ENCODE measurements around the gene ZNF70.
"Not testable (repeated sequence)": the region's sequence is repeated elsewhere in the genome, so short reads cannot be mapped to it uniquely, and the experiment has no call there.

ZNF70 gene

GRCh38 chr22:23754980-23755636, 4.2 kb upstream of the ZNF70 start:
- no peak for DNase-seq

GRCh38 chr22:23754220-23754919, 3.5 kb upstream of the ZNF70 start, which contains the start of gene VPREB3:
VPREB3 (minus strand) TSS chr22:23754425; CDS start chr22:23754363, 62 bp downstream.
- DNase-seq, result no peak

DNA sequence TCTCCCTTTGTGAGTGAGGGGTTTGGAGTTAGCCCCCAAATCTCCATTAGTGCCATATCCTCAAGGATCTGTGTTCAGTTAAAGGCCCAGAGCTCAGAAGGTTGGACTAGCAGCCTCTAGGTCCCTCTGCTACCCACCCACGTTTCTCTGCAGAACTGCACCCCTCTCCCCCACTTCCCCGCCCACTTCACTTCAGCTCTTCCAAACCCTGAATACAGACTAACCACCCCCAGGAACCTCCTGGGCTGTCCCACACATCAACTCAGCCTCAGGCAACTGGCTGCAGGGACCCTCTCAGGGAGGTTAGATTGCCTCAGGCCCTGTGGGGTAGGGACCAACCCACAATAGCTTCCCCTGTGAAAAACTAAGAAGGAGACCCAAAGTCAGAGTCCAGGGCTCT, 2.5 kb upstream of the ZNF70 start:
- no peak for DNase-seq

DNA sequence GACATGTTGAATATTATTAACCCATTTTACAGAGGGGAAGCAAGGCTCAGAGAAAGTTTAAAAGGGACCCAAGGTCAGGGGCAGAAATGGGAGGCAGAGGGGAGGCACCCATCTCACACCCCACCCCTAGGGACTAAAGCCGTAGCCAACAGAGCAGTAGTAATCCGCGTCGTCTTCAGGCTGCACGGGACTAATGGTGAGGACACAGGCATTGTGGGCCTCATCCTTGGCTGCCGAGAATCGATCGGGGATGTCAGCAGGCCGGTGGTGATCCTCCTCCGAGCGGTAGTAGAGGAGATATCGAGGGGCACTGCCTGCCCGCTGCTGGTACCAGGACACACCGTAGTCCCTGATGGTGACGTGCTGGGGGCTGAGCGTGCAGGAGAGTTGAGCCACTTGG, 1.8 kb upstream of the ZNF70 start:
- DNase-seq, result no peak

DNA sequence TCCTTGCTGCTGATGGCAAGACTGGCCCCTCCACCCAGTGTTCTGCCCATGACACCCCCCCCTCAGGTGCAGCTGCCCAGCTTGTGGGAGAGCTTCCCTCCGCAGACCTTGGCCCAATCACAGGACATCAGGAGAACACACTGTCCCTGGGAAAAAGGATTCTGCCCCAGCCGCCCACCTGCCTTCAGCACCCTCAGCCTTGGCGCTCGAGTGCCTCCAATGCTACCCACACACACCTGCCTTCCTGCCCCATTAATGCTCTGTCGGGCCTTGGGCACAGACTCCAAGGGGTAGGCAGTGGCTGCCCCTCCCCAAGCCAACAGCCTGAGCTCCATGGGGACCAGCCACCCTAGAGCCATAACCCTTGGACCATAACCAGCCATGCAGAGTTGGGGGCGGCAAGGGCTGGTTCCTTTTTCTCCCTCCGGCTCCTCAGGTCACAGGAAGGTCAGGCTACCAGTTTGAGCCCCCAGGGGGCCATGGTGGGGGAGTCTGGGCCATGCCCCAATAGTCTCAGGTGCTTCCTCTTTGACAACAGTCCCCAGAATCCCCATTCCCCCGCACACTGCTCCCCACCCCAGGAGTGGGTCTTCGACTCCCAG, 1.3 kb upstream of the ZNF70 start:
- DNase-seq, result no peak

GRCh38 chr22:23751441-23751996, 607 bp upstream of the ZNF70 start:
- DNase-seq, result peak; percentile 35

- no peak for DNase-seq
Observed at GRCh38 chr22:23750367-23750713, 572 bp downstream of the ZNF70 start.

DNA sequence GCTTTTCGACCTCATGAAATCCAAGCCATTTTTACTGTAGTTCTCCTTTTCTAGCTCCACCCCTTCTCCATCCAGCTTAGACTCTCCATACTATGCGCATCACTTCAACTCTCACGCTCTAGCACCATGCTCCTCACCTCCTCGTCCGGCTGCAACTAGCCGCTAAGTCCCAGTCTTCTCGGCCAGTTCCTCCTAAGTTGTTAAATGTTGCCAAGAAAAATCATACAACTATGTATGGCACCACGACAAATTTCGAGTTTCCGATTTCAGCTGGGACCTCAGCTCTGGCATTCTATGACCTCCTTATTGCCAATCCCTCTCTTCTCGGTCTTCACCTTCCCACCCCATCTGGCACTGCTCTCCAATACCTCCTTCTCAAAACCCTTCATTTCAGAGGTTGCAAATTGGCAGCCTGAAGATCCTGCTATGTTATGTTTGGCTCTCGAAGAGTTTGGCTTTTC, 1.0 kb downstream of the ZNF70 start:
- DNase-seq, result no peak

DNA sequence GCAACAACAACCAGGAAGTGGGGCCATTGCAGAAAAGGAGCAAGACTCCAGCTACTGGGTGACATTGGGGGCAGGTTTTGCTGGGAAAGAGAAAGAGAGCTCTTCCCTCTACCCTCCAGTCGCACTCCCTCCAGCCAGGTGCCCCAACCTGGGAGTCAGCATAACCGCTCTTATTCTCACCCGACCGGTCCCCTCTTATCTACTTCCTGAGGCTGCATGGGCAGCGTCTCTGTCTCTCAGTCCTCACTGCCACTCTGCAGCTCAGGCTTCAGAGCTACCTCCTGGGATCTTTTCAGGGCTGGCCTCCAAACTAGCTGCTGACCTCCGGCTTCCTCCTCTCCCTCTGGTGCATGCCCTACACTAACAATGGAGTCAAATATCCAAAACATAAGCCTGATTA, 5.1 kb downstream of the ZNF70 start:
- DNase-seq, result no peak

- no peak for DNase-seq
Observed at GRCh38 chr22:23744485-23744884, 6.4 kb downstream of the ZNF70 start.

- no peak for DNase-seq
Observed at GRCh38 chr22:23744001-23744400, 6.9 kb downstream of the ZNF70 start.

GRCh38 chr22:23743303-23743705, 7.6 kb downstream of the ZNF70 start:
- DNase-seq, result no peak

DNA sequence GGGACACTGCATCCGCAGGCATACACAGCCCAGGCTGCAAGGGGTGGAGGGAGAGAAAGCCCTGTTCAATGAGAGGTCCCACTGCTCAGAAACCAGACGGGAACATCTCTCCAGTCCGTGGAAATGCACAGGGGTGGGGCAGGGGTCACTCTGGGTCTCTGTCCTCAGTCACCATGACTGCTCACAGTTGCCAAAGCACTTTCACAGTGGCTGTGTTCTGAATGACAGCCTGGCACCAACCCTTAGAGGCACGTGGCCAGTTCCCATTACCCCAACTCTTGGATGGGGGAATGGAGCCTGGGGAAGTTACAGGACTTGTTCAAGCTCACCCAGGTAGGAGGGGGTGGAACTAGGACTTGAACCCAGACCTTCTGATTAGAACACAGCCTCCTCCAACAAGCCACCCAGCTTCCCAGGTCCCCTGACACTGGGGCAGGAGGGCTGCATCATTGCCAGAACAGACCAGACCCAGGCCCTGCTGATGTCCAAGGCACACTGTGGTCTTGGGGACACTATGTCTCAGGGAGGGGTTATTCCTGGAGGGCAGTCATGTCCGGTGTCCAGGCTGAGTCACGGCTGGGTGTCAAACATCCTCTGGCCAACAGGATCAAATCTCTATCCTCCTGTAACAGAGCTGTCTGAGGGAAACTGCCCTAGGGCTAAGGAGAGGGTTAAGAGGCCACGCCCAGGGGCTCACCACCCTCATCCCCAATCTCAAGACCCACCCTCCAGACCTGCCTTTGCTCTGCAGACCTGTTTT, 8.2 kb downstream of the ZNF70 start:
- no peak for DNase-seq

GRCh38 chr22:23737696-23738095, 13.2 kb downstream of the ZNF70 start:
- DNase-seq, result no peak

GRCh38 chr22:23728108-23728507, 22.8 kb downstream of the ZNF70 start:
- not testable (repeated sequence) for DNase-seq

GRCh38 chr22:23722724-23723123, 28.2 kb downstream of the ZNF70 start:
- DNase-seq, result no peak

DNA sequence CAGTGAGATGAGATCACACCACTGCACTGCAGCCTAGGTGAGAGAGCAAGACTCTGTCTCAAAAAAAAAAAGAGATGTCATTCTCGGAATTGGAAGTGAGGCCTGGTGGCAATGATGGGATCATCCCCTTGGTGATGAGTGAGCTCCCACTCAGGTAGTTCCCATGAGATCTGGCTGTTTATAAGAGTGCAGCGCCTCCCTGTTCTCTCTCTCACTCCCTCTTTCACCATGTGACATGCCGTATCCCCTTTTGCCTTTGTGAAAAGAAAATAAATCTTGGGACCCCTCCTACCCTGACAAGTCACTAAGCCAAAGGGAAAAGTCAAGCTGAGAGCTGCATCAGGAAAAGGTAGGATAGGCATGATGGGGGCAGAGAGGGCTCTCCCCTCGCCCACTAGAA, 28.8 kb downstream of the ZNF70 start:
- no peak for DNase-seq

GRCh38 chr22:23720855-23721254, 30.1 kb downstream of the ZNF70 start:
- no peak for DNase-seq

DNA sequence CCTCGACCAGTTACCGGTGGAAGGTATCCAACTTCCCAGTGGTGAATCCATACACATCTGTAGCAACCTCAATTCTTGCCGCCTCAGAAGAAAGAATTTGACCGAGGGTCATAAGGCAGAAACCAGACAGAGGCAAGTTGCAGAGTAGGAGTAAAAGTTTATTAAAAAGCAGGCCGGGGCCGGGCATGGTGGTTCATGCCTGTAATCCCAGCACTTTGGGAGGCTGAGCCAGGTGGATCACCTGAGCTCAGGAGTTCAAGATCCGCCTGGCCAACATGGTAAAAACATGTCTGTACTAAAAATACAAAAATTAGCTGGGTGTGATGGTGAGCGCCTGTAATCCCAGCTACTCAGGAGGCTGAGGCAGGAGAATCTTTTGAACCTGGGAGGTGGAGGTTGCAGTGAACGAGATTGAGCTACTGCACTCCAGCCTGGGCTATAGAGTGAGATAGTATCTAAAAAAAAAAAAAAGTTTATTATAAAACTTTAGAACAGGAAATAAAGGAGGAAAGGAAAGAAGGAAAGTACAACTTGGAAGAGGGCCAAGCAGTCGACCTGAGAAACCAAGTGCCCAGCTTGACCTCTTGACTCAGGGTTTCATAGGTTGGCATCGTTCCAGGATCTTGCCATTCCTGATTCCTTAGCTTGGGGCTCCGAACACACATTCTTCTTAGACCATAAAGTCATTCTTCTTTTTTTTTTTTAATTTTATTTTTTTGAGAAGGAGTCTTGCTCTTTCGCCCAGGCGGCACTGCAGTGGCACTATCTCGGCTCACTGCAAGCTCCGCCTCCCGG, 32.3 kb downstream of the ZNF70 start:
- no peak for DNase-seq

GRCh38 chr22:23716811-23717801, 33.8 kb downstream of the ZNF70 start:
- peak; percentile 88 for DNase-seq

DNA sequence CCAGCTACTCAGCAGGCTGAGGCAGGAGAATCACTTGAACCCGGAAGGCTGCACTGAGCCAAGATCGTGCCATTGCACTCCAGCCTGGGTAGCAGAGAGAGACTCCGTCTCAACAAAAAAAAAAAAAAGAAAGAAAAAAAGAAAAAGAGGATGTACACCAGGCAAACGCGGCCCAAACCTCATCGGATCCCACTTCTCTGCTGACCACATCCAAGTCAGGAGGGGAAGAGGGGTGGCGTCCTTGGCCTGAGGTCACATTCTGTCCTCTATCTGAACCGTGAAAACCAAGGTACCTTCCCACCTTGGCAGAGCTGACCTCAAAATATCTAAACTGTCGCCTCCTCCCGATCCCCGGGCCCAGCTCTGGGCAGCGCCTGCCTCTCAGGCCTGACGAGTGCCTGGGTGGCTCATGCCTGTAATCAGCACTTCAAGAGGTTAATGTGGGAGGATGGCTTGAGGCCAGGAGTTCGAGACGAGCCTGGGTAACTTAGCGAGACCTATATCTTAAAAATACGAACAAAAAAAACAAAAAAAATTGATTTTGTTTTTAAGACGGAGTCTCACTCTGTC, 35.0 kb downstream of the ZNF70 start:
- no peak for DNase-seq

All from fibroblast of skin of right quadriceps (primary cell).